Ishikawa (cell line): ENCODE results near the gene ABHD12.

ENCODE experiments used
- CEBPB ChIP-seq: IDR thresholded peaks from 2 replicates; pipeline ENCODE4 v1.6.1; 2012
- CREB1 ChIP-seq: IDR thresholded peaks from 2 replicates; pipeline ENCODE4 v1.6.1; 2012; ENCODE audit warnings: low read depth
- EGR1 ChIP-seq: IDR thresholded peaks from 2 replicates; pipeline ENCODE4 v1.6.1; 2012
- EP300 ChIP-seq: IDR thresholded peaks from 2 replicates; pipeline ENCODE4 v1.6.1; 2012; ENCODE audit warnings: borderline replicate concordance
- FOXM1 ChIP-seq: IDR thresholded peaks from 2 replicates; pipeline ENCODE4 v1.6.1; 2012; ENCODE audit warnings: low read depth, borderline replicate concordance
- NFIC ChIP-seq: IDR thresholded peaks from 2 replicates; pipeline ENCODE4 v1.6.1; 2012
- RAD21 ChIP-seq: IDR thresholded peaks from 2 replicates; pipeline ENCODE4 v1.6.1; 2012; ENCODE audit warnings: low read depth
- TAF1 ChIP-seq: IDR thresholded peaks from 2 replicates; pipeline ENCODE4 v1.6.1; 2012; ENCODE audit warnings: low read depth, mild to moderate bottlenecking
- TCF12 ChIP-seq: IDR thresholded peaks from 2 replicates; pipeline ENCODE4 v1.6.1; 2012; ENCODE audit warnings: low read depth
- TEAD4 ChIP-seq: IDR thresholded peaks from 2 replicates; pipeline ENCODE4 v1.6.1; 2012
- YY1 ChIP-seq: IDR thresholded peaks from 2 replicates; pipeline ENCODE4 v1.6.1; 2012; ENCODE audit warnings: low read depth
- ZBTB7A ChIP-seq: IDR thresholded peaks from 2 replicates; pipeline ENCODE4 v1.6.1; 2012; ENCODE audit warnings: low read depth
- TF ChIP-seq, protein P1 (sequence below): IDR thresholded peaks from 2 replicates; pipeline ENCODE4 v1.6.1; 2012; ENCODE audit warnings: low read depth, mild to moderate bottlenecking
- TF ChIP-seq, protein P2 (sequence below): IDR thresholded peaks from 2 replicates; pipeline ENCODE4 v1.6.1; 2012
- TF ChIP-seq, protein P3 (sequence below): IDR thresholded peaks from 2 replicates; pipeline ENCODE4 v1.6.1; 2012

ABHD12 gene

DNA sequence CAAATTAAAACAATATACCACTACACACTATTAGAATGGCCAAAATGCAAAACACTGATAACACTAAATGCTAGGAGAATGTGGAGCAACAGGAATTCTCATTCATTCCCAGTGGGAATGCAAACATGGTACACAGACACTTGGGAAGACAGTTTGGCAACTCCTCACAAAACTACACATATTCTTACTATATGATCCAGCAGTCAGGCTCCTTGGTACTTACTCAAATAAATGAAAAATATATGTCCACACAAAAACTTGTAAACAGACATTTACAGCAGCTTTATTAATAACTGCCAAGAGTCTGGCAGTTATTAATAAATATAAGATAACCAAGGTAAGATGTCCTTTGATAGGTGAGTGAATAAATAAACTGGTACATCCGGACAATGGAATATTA lies 44.9 kb downstream of the ABHD12 start:
- TF ChIP-seq RAD21 (no peak), TCF12 (no peak), EP300 (no peak), CREB1 (no peak), TAF1 (no peak), FOXM1 (no peak), CEBPB (no peak), NFIC (no peak), ZBTB7A (no peak), EGR1 (no peak), YY1 (no peak), TEAD4 (no peak)
- TF ChIP-seq, protein P1, sequence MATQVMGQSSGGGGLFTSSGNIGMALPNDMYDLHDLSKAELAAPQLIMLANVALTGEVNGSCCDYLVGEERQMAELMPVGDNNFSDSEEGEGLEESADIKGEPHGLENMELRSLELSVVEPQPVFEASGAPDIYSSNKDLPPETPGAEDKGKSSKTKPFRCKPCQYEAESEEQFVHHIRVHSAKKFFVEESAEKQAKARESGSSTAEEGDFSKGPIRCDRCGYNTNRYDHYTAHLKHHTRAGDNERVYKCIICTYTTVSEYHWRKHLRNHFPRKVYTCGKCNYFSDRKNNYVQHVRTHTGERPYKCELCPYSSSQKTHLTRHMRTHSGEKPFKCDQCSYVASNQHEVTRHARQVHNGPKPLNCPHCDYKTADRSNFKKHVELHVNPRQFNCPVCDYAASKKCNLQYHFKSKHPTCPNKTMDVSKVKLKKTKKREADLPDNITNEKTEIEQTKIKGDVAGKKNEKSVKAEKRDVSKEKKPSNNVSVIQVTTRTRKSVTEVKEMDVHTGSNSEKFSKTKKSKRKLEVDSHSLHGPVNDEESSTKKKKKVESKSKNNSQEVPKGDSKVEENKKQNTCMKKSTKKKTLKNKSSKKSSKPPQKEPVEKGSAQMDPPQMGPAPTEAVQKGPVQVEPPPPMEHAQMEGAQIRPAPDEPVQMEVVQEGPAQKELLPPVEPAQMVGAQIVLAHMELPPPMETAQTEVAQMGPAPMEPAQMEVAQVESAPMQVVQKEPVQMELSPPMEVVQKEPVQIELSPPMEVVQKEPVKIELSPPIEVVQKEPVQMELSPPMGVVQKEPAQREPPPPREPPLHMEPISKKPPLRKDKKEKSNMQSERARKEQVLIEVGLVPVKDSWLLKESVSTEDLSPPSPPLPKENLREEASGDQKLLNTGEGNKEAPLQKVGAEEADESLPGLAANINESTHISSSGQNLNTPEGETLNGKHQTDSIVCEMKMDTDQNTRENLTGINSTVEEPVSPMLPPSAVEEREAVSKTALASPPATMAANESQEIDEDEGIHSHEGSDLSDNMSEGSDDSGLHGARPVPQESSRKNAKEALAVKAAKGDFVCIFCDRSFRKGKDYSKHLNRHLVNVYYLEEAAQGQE, result no peak
- TF ChIP-seq, protein P2, sequence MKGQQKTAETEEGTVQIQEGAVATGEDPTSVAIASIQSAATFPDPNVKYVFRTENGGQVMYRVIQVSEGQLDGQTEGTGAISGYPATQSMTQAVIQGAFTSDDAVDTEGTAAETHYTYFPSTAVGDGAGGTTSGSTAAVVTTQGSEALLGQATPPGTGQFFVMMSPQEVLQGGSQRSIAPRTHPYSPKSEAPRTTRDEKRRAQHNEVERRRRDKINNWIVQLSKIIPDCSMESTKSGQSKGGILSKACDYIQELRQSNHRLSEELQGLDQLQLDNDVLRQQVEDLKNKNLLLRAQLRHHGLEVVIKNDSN, result no peak
- TF ChIP-seq, protein P3, sequence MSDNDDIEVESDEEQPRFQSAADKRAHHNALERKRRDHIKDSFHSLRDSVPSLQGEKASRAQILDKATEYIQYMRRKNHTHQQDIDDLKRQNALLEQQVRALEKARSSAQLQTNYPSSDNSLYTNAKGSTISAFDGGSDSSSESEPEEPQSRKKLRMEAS, result no peak

DNA sequence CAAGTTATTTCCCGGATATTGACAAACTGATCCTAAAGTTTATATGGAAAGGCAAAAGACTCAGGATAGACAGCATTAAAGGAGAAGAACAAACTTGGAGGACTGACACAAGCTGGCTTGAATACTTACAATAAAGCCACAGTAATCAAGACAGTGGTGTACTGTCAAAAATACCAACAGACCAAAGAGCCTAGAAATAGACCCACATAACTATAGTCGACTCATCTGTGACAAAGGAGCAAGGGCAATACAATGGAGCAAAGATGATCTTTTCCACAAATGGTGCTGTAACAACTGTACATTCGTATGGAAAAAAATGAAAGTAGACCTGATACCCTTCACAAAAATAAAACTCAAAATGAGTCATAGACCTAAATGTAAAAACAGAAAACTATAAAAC lies 46.0 kb downstream of the ABHD12 start:
- TF ChIP-seq, protein P3, result no peak
- TF ChIP-seq CREB1, result no peak
- no peak for TF ChIP-seq CEBPB
- TF ChIP-seq, protein P2, result no peak
- no peak for TF ChIP-seq FOXM1
- no peak for TF ChIP-seq RAD21
- TF ChIP-seq YY1, result no peak
- TF ChIP-seq ZBTB7A, result no peak
- TF ChIP-seq TCF12, result no peak
- TF ChIP-seq, protein P1, result no peak
- no peak for TF ChIP-seq TEAD4
- TF ChIP-seq NFIC, result no peak
- TF ChIP-seq EP300, result no peak
- TF ChIP-seq TAF1, result no peak
- no peak for TF ChIP-seq EGR1

DNA sequence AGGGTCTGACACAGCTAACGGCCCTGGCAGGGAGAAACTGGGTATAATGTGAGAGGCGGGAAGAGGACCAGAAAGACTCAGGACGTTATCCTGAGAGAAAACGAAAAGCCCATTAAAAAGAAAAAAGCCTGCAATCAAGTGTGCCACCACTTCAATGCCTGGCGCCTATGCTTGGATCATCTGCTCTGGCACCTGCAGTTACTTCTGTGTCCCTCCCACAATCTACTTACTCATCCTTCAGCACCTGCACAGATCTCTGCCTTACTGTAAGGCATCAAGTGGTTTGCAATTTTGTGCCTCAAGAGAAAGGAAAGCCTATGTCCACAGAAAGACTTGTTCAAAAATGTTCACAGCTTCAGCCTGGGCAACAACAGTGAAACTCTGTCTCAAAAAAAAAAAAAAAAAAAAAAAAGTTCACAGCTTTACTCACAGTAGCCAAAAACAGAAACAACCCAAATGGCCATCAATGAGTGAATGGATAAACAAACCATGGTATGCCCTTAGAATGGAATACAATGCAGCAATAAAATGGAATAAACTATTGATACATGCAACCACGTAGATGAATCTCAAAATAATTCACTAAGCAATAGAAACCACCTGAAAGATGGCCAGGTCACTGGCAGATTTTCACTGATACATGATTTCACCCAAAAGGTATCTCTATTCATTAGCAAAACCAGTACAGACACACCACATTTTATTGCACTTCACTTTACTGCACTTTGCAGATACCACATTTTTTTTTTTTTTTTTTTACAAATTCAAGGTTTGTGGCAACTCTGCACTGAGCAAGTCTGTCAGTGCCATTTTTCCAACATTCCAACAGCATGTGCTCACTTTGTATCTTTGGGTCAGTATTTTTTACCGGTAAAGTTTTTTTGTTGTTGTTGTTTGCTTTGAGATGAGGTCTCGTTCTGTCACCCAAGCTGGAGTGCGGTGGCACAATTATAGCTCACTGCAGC lies 48.6 kb downstream of the ABHD12 start:
- TF ChIP-seq, protein P2, result no peak
- TF ChIP-seq, protein P3, result no peak
- TF ChIP-seq CEBPB (no peak), CREB1 (no peak), TAF1 (no peak), TEAD4 (no peak), EP300 (no peak), EGR1 (no peak), TCF12 (no peak), RAD21 (no peak), NFIC (no peak), ZBTB7A (no peak), FOXM1 (no peak), YY1 (no peak)
- TF ChIP-seq, protein P1, result no peak
